Caco-2 (cell line): ENCODE measurements around the gene IQCB1. TPM values are rescaled to one million over a fixed set of nuclear protein-coding genes. Genes with fewer than 3 reads are reported as not detected.
"Not testable (repeated sequence)": the region's sequence is repeated elsewhere in the genome, so short reads cannot be mapped to it uniquely, and the experiment has no call there.

ENCODE experiments used
- BruUV-seq: library from RNA; stranded (reverse); fragments of 400-500 nt; replicated peaks from 2 replicates; lab custom pipeline; 2021; lab: Mats Ljungman, UMichigan
- CTCF ChIA-PET: fragments of 300-600 bp; sonication (Branson Sonifier 250); formaldehyde crosslinking; loops from one replicate; lab custom pipeline; 2022; ENCODE audit warnings: antibody characterized with exemption; lab: Charles Lee
- POLR2A ChIA-PET: fragments of 300-600 bp; sonication (Branson Sonifier 250); formaldehyde crosslinking; loops from one replicate; lab custom pipeline; 2022; ENCODE audit warnings: antibody characterized with exemption; lab: Charles Lee
- DNase-seq, 2 experiments: peaks; one replicate each; pipeline versions ENCODE4 v3.0.0 to v3.0.0-alpha.2; 2020 to 2022
- H3K27me3 ChIP-seq: replicated peaks from 2 replicates; pipeline ENCODE4 v1.6.0; 2011; ENCODE audit warnings: low read length; ENCODE audit not compliant: control insufficient read depth, insufficient read depth
- H3K36me3 ChIP-seq: 2 replicates; pipeline ENCODE4 v1.5.1; 2011; ENCODE audit warnings: low read length; ENCODE audit not compliant: control insufficient read depth, insufficient read depth
- H3K4me1 ChIP-seq: fragments of 250-450 bp; sonication (Bioruptor Pico); 2 replicates; pipeline ENCODE4 v1.5.1; 2020; ENCODE audit warnings: mild to moderate bottlenecking
- H3K4me3 ChIP-seq: 2 replicates; pipeline ENCODE4 v1.5.1; 2011; ENCODE audit warnings: low read depth, mild to moderate bottlenecking, control low read depth, low read length
- H3K9me3 ChIP-seq: fragments of 250-450 bp; sonication (Bioruptor Pico); 2 replicates; pipeline ENCODE4 v1.5.1; 2020; ENCODE audit warnings: mild to moderate bottlenecking, moderate library complexity
- H3K27ac Mint-ChIP-seq: one replicate; pipeline ENCODE4 v1.8.0; 2022; ENCODE audit warnings: mixed read lengths; ENCODE audit not compliant: unreplicated experiment
- H3K27me3 Mint-ChIP-seq: one replicate; pipeline ENCODE4 v1.8.0; 2022; ENCODE audit warnings: mixed read lengths; ENCODE audit not compliant: insufficient read depth, unreplicated experiment
- H3K36me3 Mint-ChIP-seq: one replicate; pipeline ENCODE4 v1.8.0; 2022; ENCODE audit warnings: mild to moderate bottlenecking, mixed read lengths; ENCODE audit not compliant: insufficient read depth, unreplicated experiment
- H3K4me1 Mint-ChIP-seq: one replicate; pipeline ENCODE4 v1.8.0; 2022; ENCODE audit warnings: low read depth, mixed read lengths; ENCODE audit not compliant: unreplicated experiment
- H3K4me3 Mint-ChIP-seq: one replicate; pipeline ENCODE4 v1.8.0; 2022; ENCODE audit warnings: mild to moderate bottlenecking, moderate library complexity, mixed read lengths; ENCODE audit not compliant: unreplicated experiment
- H3K9me3 Mint-ChIP-seq: one replicate; pipeline ENCODE4 v1.8.0; 2022; ENCODE audit warnings: mixed read lengths; ENCODE audit not compliant: unreplicated experiment
- intact Hi-C: fragments of 100-400 bp; cut with micrococcal nuclease; formaldehyde crosslinking; loops from one replicate; pipeline ENCODE4 v1.10.0; 2022; ENCODE audit not compliant: unreplicated experiment
- total RNA-seq: library from RNA; stranded (reverse); gene quantifications from 2 replicates; pipeline ENCODE4 v1.2.3, GENCODE V29; 2022
- TF ChIP-seq, protein P1 (sequence below), 2 experiments: fragments of 200-600 bp in 1 of 2; IDR thresholded peaks; 1 replicate in 1 of 2; 2 replicates in 1 of 2; pipeline versions ENCODE4 v1.5.1 to v1.8.0; 2011 to 2022; ENCODE audit warnings: antibody characterized with exemption in 1 of 2, control low read depth in 1 of 2, inconsistent platforms in 1 of 2, low read depth in 1 of 2, low read length in 1 of 2, mild to moderate bottlenecking in 1 of 2, moderate library complexity in 1 of 2; ENCODE audit not compliant: insufficient read depth in 1 of 2, severe bottlenecking in 1 of 2, unreplicated experiment in 1 of 2

IQCB1 gene
- total RNA-seq, 1 experiment from 2014 or later: 36.4 TPM

GRCh38 chr3:121793078-121793477 lies 41.8 kb downstream of the IQCB1 start:
- no peak for DNase-seq
- H3K4me3 ChIP-seq: no peak overlapping the region
- H3K36me3 ChIP-seq: peaks cover 1% of the 10 kb centered on the region; the same call in 1 of the 2 replicates
- no peaks in the 10 kb centered on the region for H3K4me1 ChIP-seq
- POLR2A ChIA-PET: interaction anchor here (0.7 kb wide), 1 partner anchor 600 kb away, joined by 3 read pairs; no protein-coding TSS in a partner anchor
- intact Hi-C loops: no loop called here
- Mint-ChIP-seq H3K36me3 (peaks cover 32% of the 10 kb centered on the region), H3K4me1 (no peaks in the 10 kb centered on the region), H3K27ac (no peak overlapping the region), H3K4me3 (no peak overlapping the region), H3K9me3 (no peaks in the 10 kb centered on the region), H3K27me3 (no peaks in the 10 kb centered on the region)
- no TSS peak for BruUV-seq
- TF ChIP-seq, protein P1, sequence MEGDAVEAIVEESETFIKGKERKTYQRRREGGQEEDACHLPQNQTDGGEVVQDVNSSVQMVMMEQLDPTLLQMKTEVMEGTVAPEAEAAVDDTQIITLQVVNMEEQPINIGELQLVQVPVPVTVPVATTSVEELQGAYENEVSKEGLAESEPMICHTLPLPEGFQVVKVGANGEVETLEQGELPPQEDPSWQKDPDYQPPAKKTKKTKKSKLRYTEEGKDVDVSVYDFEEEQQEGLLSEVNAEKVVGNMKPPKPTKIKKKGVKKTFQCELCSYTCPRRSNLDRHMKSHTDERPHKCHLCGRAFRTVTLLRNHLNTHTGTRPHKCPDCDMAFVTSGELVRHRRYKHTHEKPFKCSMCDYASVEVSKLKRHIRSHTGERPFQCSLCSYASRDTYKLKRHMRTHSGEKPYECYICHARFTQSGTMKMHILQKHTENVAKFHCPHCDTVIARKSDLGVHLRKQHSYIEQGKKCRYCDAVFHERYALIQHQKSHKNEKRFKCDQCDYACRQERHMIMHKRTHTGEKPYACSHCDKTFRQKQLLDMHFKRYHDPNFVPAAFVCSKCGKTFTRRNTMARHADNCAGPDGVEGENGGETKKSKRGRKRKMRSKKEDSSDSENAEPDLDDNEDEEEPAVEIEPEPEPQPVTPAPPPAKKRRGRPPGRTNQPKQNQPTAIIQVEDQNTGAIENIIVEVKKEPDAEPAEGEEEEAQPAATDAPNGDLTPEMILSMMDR (IDR thresholded peaks at IDR 0.05; ENCODE audit: insufficient read depth in 1 of 2, low read depth in 1 of 2, low read length in 1 of 2, severe bottlenecking in 1 of 2, unreplicated experiment in 1 of 2): no peak
- no peaks in the 10 kb centered on the region for H3K27me3 ChIP-seq
- CTCF ChIA-PET: no interaction called here
- H3K9me3 ChIP-seq: no peaks in the 10 kb centered on the region

DNA sequence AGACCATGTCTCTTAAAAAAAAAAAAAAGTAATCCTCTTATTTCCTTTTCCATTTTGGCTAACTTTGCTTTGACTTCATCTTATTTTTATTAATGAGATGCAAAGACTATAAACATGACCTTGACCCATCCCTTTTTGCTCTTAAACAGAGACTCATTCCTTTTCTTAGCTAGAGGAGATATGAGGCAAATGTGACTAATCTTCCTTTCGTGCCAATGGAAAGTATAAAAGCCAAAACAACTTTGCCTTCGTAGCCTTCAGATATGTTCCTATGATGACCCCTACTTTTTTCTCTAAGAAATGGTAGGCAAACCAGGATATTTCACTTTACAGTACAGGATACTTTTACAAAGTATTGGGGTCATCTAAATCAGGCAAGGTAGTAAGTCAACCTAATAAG lies 48.4 kb downstream of the IQCB1 start:
- Mint-ChIP-seq H3K4me1 (no peaks in the 10 kb centered on the region), H3K4me3 (no peak overlapping the region), H3K9me3 (no peaks in the 10 kb centered on the region), H3K27me3 (no peaks in the 10 kb centered on the region), H3K36me3 (peaks cover 41% of the 10 kb centered on the region), H3K27ac (no peak overlapping the region)
- no peaks in the 10 kb centered on the region for H3K9me3 ChIP-seq
- intact Hi-C loops: no loop called here
- POLR2A ChIA-PET: no interaction called here
- no peaks in the 10 kb centered on the region for H3K27me3 ChIP-seq
- H3K4me1 ChIP-seq: no peaks in the 10 kb centered on the region
- no peaks in the 10 kb centered on the region for H3K36me3 ChIP-seq
- DNase-seq: no peak
- CTCF ChIA-PET: no interaction called here
- no peak overlapping the region for H3K4me3 ChIP-seq
- TF ChIP-seq, protein P1 (IDR thresholded peaks at IDR 0.05; ENCODE audit: insufficient read depth in 1 of 2, low read depth in 1 of 2, low read length in 1 of 2, severe bottlenecking in 1 of 2, unreplicated experiment in 1 of 2): no peak
- no TSS peak for BruUV-seq

DNA sequence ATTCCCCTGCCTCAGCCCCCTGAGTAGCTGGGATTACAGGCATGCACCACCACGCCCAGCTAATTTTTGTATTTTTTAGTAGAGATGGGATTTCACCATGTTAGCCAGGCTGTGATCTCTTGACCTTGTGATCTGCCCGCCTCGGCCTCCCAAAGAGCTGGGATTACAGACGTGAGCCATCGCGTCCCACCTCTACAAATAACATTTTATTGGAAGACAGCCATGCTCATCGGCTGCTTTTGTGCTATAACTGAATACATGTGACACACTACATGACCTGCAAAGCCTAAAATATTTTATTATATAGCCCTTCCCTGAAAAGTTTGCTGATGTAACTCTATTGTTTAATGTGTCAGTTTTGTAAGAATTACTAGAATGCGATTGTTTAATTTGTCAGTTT lies 52.1 kb downstream of the IQCB1 start:
- intact Hi-C loops, POLR2A ChIA-PET: not testable (repeated sequence)

GRCh38 chr3:121781611-121782010 lies 53.2 kb downstream of the IQCB1 start:
- H3K27me3 Mint-ChIP-seq: no peaks in the 10 kb centered on the region
- POLR2A ChIA-PET: no interaction called here
- H3K36me3 ChIP-seq: no peaks in the 10 kb centered on the region
- TF ChIP-seq, protein P1 (IDR thresholded peaks at IDR 0.05; ENCODE audit: insufficient read depth in 1 of 2, low read depth in 1 of 2, low read length in 1 of 2, severe bottlenecking in 1 of 2, unreplicated experiment in 1 of 2): no peak
- peaks cover 51% of the 10 kb centered on the region for H3K36me3 Mint-ChIP-seq
- intact Hi-C loops: no loop called here
- no peaks in the 10 kb centered on the region for H3K9me3 ChIP-seq
- H3K27ac Mint-ChIP-seq: no peak overlapping the region
- CTCF ChIA-PET: no interaction called here
- no peak for DNase-seq
- no peaks in the 10 kb centered on the region for H3K4me1 Mint-ChIP-seq
- no peak overlapping the region for H3K4me3 Mint-ChIP-seq
- no TSS peak for BruUV-seq
- no peaks in the 10 kb centered on the region for H3K9me3 Mint-ChIP-seq
- H3K4me3 ChIP-seq: no peak overlapping the region
- H3K4me1 ChIP-seq: no peaks in the 10 kb centered on the region
- H3K27me3 ChIP-seq: no peaks in the 10 kb centered on the region

More for the DNA sequence above, 52.1 kb downstream of the IQCB1 start:
- not testable (repeated sequence) for BruUV-seq, H3K36me3 ChIP-seq, H3K27ac Mint-ChIP-seq, H3K4me3 Mint-ChIP-seq, H3K27me3 ChIP-seq, H3K4me1 Mint-ChIP-seq, H3K9me3 Mint-ChIP-seq, H3K4me3 ChIP-seq, H3K4me1 ChIP-seq, DNase-seq, H3K27me3 Mint-ChIP-seq, H3K9me3 ChIP-seq
- CTCF ChIA-PET: interaction anchor here (1.0 kb wide), 1 partner anchor 212 kb away, joined by 3 read pairs; no protein-coding TSS in a partner anchor
- H3K36me3 Mint-ChIP-seq: peaks cover 51% of the 10 kb centered on the region

DNA sequence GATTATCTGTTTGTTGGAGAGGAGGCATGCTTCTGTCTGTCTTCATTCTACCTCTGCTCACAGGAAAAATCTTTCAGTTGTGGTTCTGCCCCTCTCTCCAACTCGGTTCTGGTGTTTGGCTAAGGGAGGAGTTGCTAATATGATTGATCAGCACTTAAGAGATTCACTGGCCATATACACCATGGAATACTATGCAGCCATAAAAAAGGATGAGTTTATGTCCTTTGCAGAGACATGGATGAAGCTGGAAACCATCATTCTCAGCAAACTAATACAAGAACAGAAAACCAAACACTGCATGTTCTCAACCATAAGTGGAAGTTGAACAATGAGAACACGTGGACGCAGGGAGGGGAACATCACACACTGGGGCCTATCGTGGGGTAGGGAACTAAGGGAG lies 59.8 kb downstream of the IQCB1 start:
- H3K27ac Mint-ChIP-seq, H3K27me3 ChIP-seq, BruUV-seq, H3K27me3 Mint-ChIP-seq, H3K4me1 Mint-ChIP-seq, H3K36me3 ChIP-seq, DNase-seq, intact Hi-C loops, CTCF ChIA-PET, H3K4me3 Mint-ChIP-seq, H3K9me3 Mint-ChIP-seq, H3K9me3 ChIP-seq, H3K4me3 ChIP-seq, H3K4me1 ChIP-seq, POLR2A ChIA-PET: not testable (repeated sequence)
- peaks cover 56% of the 10 kb centered on the region for H3K36me3 Mint-ChIP-seq
